HepG2 (cell line): Measurements from ENCODE around the gene SUN1. TPM values are rescaled to one million over a fixed set of nuclear protein-coding genes. Genes with fewer than 3 reads are reported as not detected.

Experiments
- ATAC-seq: fragments of 200-7000 bp; cut with Tn5 transposase; 3 replicates; pipeline ENCODE4 v1.9.1; 2020; ENCODE audit warnings: mild to moderate bottlenecking, moderate library complexity
- BruUV-seq: library from RNA; stranded (reverse); fragments of 400-500 nt; replicated peaks from 2 replicates; lab custom pipeline; 2021; lab: Mats Ljungman, UMichigan
- CTCF ChIA-PET: fragments of 300-600 bp; formaldehyde crosslinking; extraction: SDS; loops from one replicate; lab custom pipeline; 2021; ENCODE audit warnings: low total read pairs, inconsistent platforms, low intra/inter-chr PET ratio; lab: Yijun Ruan, JAX
- POLR2A ChIA-PET: fragments of 350-600 bp; sonication (Branson Sonifier 250); formaldehyde crosslinking; loops from one replicate; lab custom pipeline; 2020; ENCODE audit warnings: antibody characterized with exemption, inconsistent platforms; lab: Yijun Ruan, JAX
- DNase-seq: peaks from one replicate; pipeline ENCODE4 v3.0.0-alpha.2; 2015; ENCODE audit warnings: low spot score
- FAIRE-seq: peaks from 3 replicates; lab custom pipeline; 2011; peaks lifted over from hg19 to GRCh38; lab: Jason Lieb, UNC
- H2AFZ ChIP-seq: one replicate; pipeline ENCODE4 v1.6.1; 2011; ENCODE audit warnings: low read length, inconsistent platforms
- H3K27ac ChIP-seq: fragments of 300-600 bp; 3 replicates; pipeline ENCODE4 v1.8.0; 2011; ENCODE audit warnings: mixed run types, mild to moderate bottlenecking, mixed read lengths, low read length, inconsistent platforms; ENCODE audit not compliant: insufficient read depth; ENCODE audit errors: extremely low read length
- H3K27me3 ChIP-seq, 2 experiments: fragments of 200-600 bp in 1 of 2; 2 replicates in 1 of 2; 3 replicates in 1 of 2; pipeline versions ENCODE4 v1.6.0 to v1.8.0; 2011; ENCODE audit warnings: low read length in 2 of 2, mild to moderate bottlenecking in 2 of 2, moderate library complexity in 2 of 2, inconsistent platforms in 1 of 2; ENCODE audit not compliant: insufficient read depth in 2 of 2, control insufficient read depth in 1 of 2
- H3K36me3 ChIP-seq, 2 experiments: fragments of 200-600 bp in 1 of 2; replicated peaks in 1 of 2; 2 replicates in 1 of 2; 3 replicates in 1 of 2; pipeline versions ENCODE4 v1.5.1 to v1.8.0; 2011; ENCODE audit warnings: low read length in 2 of 2, inconsistent platforms in 1 of 2; ENCODE audit not compliant: insufficient read depth in 2 of 2, control insufficient read depth in 1 of 2
- H3K4me1 ChIP-seq: 2 replicates; pipeline ENCODE4 v1.5.1; 2012; ENCODE audit warnings: low read length, inconsistent platforms; ENCODE audit not compliant: insufficient read depth
- H3K4me2 ChIP-seq: 2 replicates; pipeline ENCODE4 v1.6.0; 2011; ENCODE audit warnings: low read depth, low read length, inconsistent platforms
- H3K4me3 ChIP-seq, 3 experiments: fragments of 200-600 bp in 1 of 3; sonication (generic), shearing (Covaris generic) in 1 of 3; replicated peaks in 1 of 3; 2 replicates each; pipeline ENCODE4 v1.5.1; 2011 to 2016; ENCODE audit warnings: low read length in 3 of 3, inconsistent platforms in 2 of 3, low read depth in 2 of 3, mild to moderate bottlenecking in 2 of 3, control low read depth in 1 of 3, mixed read lengths in 1 of 3; ENCODE audit not compliant: insufficient read depth in 1 of 3
- H3K79me2 ChIP-seq: one replicate; pipeline ENCODE4 v1.6.1; 2011; ENCODE audit warnings: low read length, inconsistent platforms; ENCODE audit not compliant: insufficient read depth
- H3K9ac ChIP-seq: 2 replicates; pipeline ENCODE4 v1.6.0; 2011; ENCODE audit warnings: mild to moderate bottlenecking, low read depth, low read length, inconsistent platforms; ENCODE audit not compliant: insufficient read depth
- H3K9me3 ChIP-seq: 2 replicates; pipeline ENCODE4 v1.5.1; 2012; ENCODE audit warnings: mild to moderate bottlenecking, low read length
- H4K20me1 ChIP-seq: 2 replicates; pipeline ENCODE4 v1.6.0; 2011; ENCODE audit warnings: inconsistent platforms, mild to moderate bottlenecking, low read length, moderate library complexity; ENCODE audit not compliant: insufficient read depth
- DPF2 ChIP-seq: sonication (generic); formaldehyde crosslinking; IDR thresholded peaks from 2 replicates; pipeline ENCODE4 v1.4.0; 2020; ENCODE audit warnings: mild to moderate bottlenecking, low read depth, missing genetic modification reagents, borderline replicate concordance
- IKZF1 ChIP-seq: fragments of 450-650 bp; IDR thresholded peaks from 2 replicates; pipeline ENCODE4 v1.7.1; 2016
- KLF6 ChIP-seq: IDR thresholded peaks from 2 replicates; pipeline ENCODE4 v1.8.0; 2016; ENCODE audit warnings: missing biosample characterization, missing genetic modification reagents
- NONO ChIP-seq, 2 experiments: fragments of 450-650 bp in 1 of 2; sonication (generic) in 1 of 2; formaldehyde crosslinking in 1 of 2; IDR thresholded peaks in 1 of 2; conservative IDR thresholded peaks in 1 of 2; 2 replicates each; pipeline versions ENCODE4 v1.6.1 to v1.8.0; 2017 to 2022; ENCODE audit warnings: mild to moderate bottlenecking in 1 of 2, missing genetic modification reagents in 1 of 2, moderate library complexity in 1 of 2
- SMARCC2 ChIP-seq: fragments of 450-650 bp; IDR thresholded peaks from 2 replicates; pipeline ENCODE4 v1.6.1; 2017; ENCODE audit warnings: antibody characterized with exemption, mild to moderate bottlenecking
- TEAD2 ChIP-seq: sonication (generic); formaldehyde crosslinking; IDR thresholded peaks from 2 replicates; pipeline ENCODE4 v1.9.0; 2021; ENCODE audit warnings: missing genetic modification reagents
- ZBTB46 ChIP-seq: sonication (generic); formaldehyde crosslinking; IDR thresholded peaks from 2 replicates; pipeline ENCODE4 v1.4.0; 2020; ENCODE audit warnings: mild to moderate bottlenecking, missing genetic modification reagents, borderline replicate concordance
- ZNF512 ChIP-seq: sonication (generic); formaldehyde crosslinking; IDR thresholded peaks from 2 replicates; pipeline ENCODE4 v1.4.0; 2020; ENCODE audit warnings: mild to moderate bottlenecking, missing genetic modification reagents
- ZNF737 ChIP-seq: sonication (generic); formaldehyde crosslinking; IDR thresholded peaks from 2 replicates; pipeline ENCODE4 v1.5.0; 2020; ENCODE audit warnings: missing genetic modification reagents, mild to moderate bottlenecking, borderline replicate concordance
- ZNF768 ChIP-seq: sonication (generic); formaldehyde crosslinking; IDR thresholded peaks from 2 replicates; pipeline ENCODE4 v1.4.0; 2020; ENCODE audit warnings: missing genetic modification reagents
- WGBS: methylation state at CpG from one replicate; pipeline ENCODE4 v1.1.6; 2017; ENCODE audit warnings: low lambda C conversion rate; 5-methylcytosine and 5-hydroxymethylcytosine counted together
- in situ Hi-C: cut with HindIII; loops from 2 replicates; pipeline ENCODE4 v1.10.0; 2017; ENCODE audit warnings: low pct_unique_long_range_greater_than_20kb; ENCODE audit not compliant: extremely low pct_ligation_motif_present
- intact Hi-C: fragments of 100-400 bp; cut with micrococcal nuclease; formaldehyde crosslinking; loops from one replicate; pipeline ENCODE4 v1.10.0; 2022; ENCODE audit not compliant: unreplicated experiment
- polyA plus RNA-seq, 8 experiments: library from polyadenylated mRNA; depleted of rRNA in 3 of 8; stranded (reverse) in 7 of 8; unstranded in 1 of 8; fragments of >200 nt; fragmentation: Illumina TruSeq in 4 of 8; extraction: Trizol in 4 of 8; gene quantifications; 2 replicates each; pipeline versions ENCODE4 v1.2.1 to v1.2.3, GENCODE V29; 2011 to 2016; ENCODE audit warnings: low read depth in 4 of 8, missing spikeins in 1 of 8, mixed read lengths in 1 of 8; ENCODE audit not compliant: insufficient read depth in 1 of 8
- total RNA-seq, 5 experiments: library from RNA; depleted of rRNA; stranded (reverse); fragments of >200 nt; fragmentation: Illumina TruSeq; extraction: Trizol; gene quantifications; 2 replicates each; pipeline ENCODE4 v1.2.3, GENCODE V29; 2016; ENCODE audit warnings: low read depth in 1 of 5
- TF ChIP-seq, protein P1 (sequence below): sonication (generic); formaldehyde crosslinking; IDR thresholded peaks from 2 replicates; pipeline ENCODE4 v1.8.1; 2023; ENCODE audit warnings: mild to moderate bottlenecking, moderate library complexity, missing genetic modification reagents

SUN1 gene
- total and polyA plus RNA-seq, 2 of the 13 experiments (the other 11 are each of a cell fraction or from before 2014, with no cell fraction given) = 47.0 to 126 TPM

GRCh38 chr7:908159-908581, 75.9 kb downstream of the SUN1 start:
- no CpG with 5 or more reads among the region's 12 CpGs for WGBS
- H3K4me3 ChIP-seq = no peak overlapping the region
- H3K79me2 ChIP-seq = no peaks in the 10 kb centered on the region
- no peaks in the 10 kb centered on the region for H4K20me1 ChIP-seq
- ChIA-PET POLR2A (no interaction called here), CTCF (no interaction called here)
- no peak overlapping the region for H3K27ac ChIP-seq
- no peaks in the 10 kb centered on the region; a peak in 1 of 5 replicates for H3K27me3 ChIP-seq
- DNase-seq (no peak), FAIRE-seq (no peak), ATAC-seq (no peak)
- no peak overlapping the region for H2AFZ ChIP-seq
- H3K4me2 ChIP-seq = no peak overlapping the region
- no peaks in the 10 kb centered on the region for H3K36me3 ChIP-seq
- no peaks in the 10 kb centered on the region for H3K9me3 ChIP-seq
- in situ Hi-C loops = no loop called here
- peaks cover 8% of the 10 kb centered on the region; the same call in 1 of the 2 replicates for H3K4me1 ChIP-seq
- intact Hi-C loops = loop anchor here (10.0 kb wide), 1 partner anchor 47 kb away; the partner anchor contains the start of gene ADAP1
- no peak overlapping the region for H3K9ac ChIP-seq
- BruUV-seq = no TSS peak
- no peak for TF ChIP-seq SMARCC2
- no peak for TF ChIP-seq DPF2 (CRISPR knock-in tag)
- no peak for TF ChIP-seq KLF6 (CRISPR knock-in tag)
- no peak for TF ChIP-seq ZNF737 (CRISPR knock-in tag)
- TF ChIP-seq IKZF1 = no peak
- TF ChIP-seq ZNF512 = no peak
- TF ChIP-seq ZNF768 = no peak
- TF ChIP-seq, protein P1, sequence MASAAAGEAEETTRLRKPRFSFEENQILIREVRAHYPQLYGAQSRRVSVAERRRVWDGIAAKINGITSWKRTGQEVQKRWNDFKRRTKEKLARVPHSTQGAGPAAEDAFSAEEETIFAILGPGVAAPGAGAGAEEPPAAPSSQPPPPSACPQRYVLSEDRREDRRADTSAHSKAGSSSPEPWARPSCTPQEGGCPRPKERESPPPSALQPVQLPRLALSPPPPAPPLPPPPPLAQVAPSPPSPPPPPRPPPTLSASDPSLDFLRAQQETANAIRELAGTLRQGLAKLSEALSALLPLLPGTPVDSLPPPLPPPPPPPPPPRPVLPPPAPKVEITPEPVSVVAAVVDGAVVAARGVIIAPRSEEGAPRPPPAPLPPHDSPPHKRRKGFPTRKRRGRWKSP (CRISPR knock-in tag) = no peak
- no peak for TF ChIP-seq ZBTB46
- no peak for TF ChIP-seq NONO (IDR thresholded peaks at IDR 0.05)
- no peak for TF ChIP-seq NONO (CRISPR knock-in tag; conservative IDR thresholded peaks at IDR 0.05)
- TF ChIP-seq TEAD2 = no peak
